Stimulated activated CD4-positive, alpha-beta T cell treated with anti-CD3 and anti-CD28 coated beads, Interleukin-2, amount 100 ng/mL, for 48 hours (primary cell): Measurements from ENCODE around the gene CDKAL1.
"Not testable (repeated sequence)": the region's sequence is repeated elsewhere in the genome, so short reads cannot be mapped to it uniquely, and the experiment has no call there.

Source experiments
- DNase-seq, 2 donors: peaks; one replicate each; pipeline ENCODE4 v3.0.0-alpha.2; 2020

The CDKAL1 gene

GRCh38 chr6:21085643-21086042, 551.4 kb downstream of the CDKAL1 start:
- no peak for DNase-seq

- no peak for DNase-seq
Observed at GRCh38 chr6:21087188-21087587, 552.9 kb downstream of the CDKAL1 start.

GRCh38 chr6:21091411-21091810, 557.2 kb downstream of the CDKAL1 start:
- no peak for DNase-seq

- not testable (repeated sequence) for DNase-seq
Observed at GRCh38 chr6:21092231-21092772, 558.0 kb downstream of the CDKAL1 start.

GRCh38 chr6:21095462-21095861, 561.2 kb downstream of the CDKAL1 start:
- no peak for DNase-seq

- DNase-seq, result no peak
Observed at GRCh38 chr6:21098134-21098533, 563.9 kb downstream of the CDKAL1 start.

GRCh38 chr6:21098744-21099143, 564.5 kb downstream of the CDKAL1 start:
- DNase-seq, result no peak

- DNase-seq, result no peak
Observed at GRCh38 chr6:21099338-21100314, 565.4 kb downstream of the CDKAL1 start.

GRCh38 chr6:21100991-21101390, 566.7 kb downstream of the CDKAL1 start:
- DNase-seq, result no peak

- no peak for DNase-seq
Observed at GRCh38 chr6:21101694-21102093, 567.4 kb downstream of the CDKAL1 start.

- DNase-seq, result no peak
Observed at GRCh38 chr6:21102201-21102600, 567.9 kb downstream of the CDKAL1 start.

- no peak for DNase-seq
Observed at GRCh38 chr6:21102624-21103023, 568.4 kb downstream of the CDKAL1 start.

GRCh38 chr6:21103626-21104224, 569.5 kb downstream of the CDKAL1 start:
- no peak for DNase-seq

GRCh38 chr6:21104288-21104687, 570.0 kb downstream of the CDKAL1 start:
- no peak for DNase-seq

GRCh38 chr6:21107796-21108195, 573.5 kb downstream of the CDKAL1 start:
- no peak for DNase-seq

- DNase-seq, result no peak
Observed at GRCh38 chr6:21109391-21110178, 575.3 kb downstream of the CDKAL1 start.

GRCh38 chr6:21110684-21111083, 576.4 kb downstream of the CDKAL1 start:
- DNase-seq, result no peak

- no peak for DNase-seq
Observed at GRCh38 chr6:21111093-21111725, 577.0 kb downstream of the CDKAL1 start.

- no peak for DNase-seq
Observed at GRCh38 chr6:21115111-21115510, 580.9 kb downstream of the CDKAL1 start.

- DNase-seq, result no peak
Observed at GRCh38 chr6:21116736-21117135, 582.5 kb downstream of the CDKAL1 start.

GRCh38 chr6:21118216-21118780, 584.0 kb downstream of the CDKAL1 start:
- DNase-seq, result no peak

- no peak for DNase-seq
Observed at GRCh38 chr6:21121636-21122136, 587.4 kb downstream of the CDKAL1 start.
